Measurements from ENCODE around the gene OR52B2. TPM values are rescaled to one million over a fixed set of nuclear protein-coding genes. Genes with fewer than 3 reads are reported as not detected.

OR52B2 gene
- total RNA-seq, 4 donors from 2014 or later = not detected

- no peak for DNase-seq (ENCODE audit: low spot score in 2 of 2)
- TF ChIP-seq POLR2A (IDR thresholded peaks at IDR 0.05) (no peak), CTCF (IDR thresholded peaks at IDR 0.05) (no peak)
- no peak overlapping the region for H3K4me3 ChIP-seq (ENCODE audit: low read depth, poor library complexity, severe bottlenecking)
- intact Hi-C loops (cut with DNase I; ENCODE audit: low total_unique reads) = no loop called here
- 54 to 71% methylated on average over 2 of the region's 2 CpGs for WGBS, 2 donors
These were observed 31.4 kb upstream of the OR52B2 start for GRCh38 chr11:6201481-6201880.

- no peak for TF ChIP-seq POLR2A (IDR thresholded peaks at IDR 0.05)
- TF ChIP-seq CTCF (IDR thresholded peaks at IDR 0.05) = no peak
- intact Hi-C loops (cut with DNase I; ENCODE audit: low total_unique reads) = no loop called here
- DNase-seq (ENCODE audit: low spot score in 2 of 2) = peak in 1 of 2 donors; percentile 48
- 72 to 78% methylated on average over 4 of the region's 4 CpGs for WGBS, 2 donors
- H3K4me3 ChIP-seq (ENCODE audit: low read depth, poor library complexity, severe bottlenecking) = no peak overlapping the region
These were observed 30.8 kb upstream of the OR52B2 start for GRCh38 chr11:6200975-6201374.

- WGBS, 2 donors = 90 to 96% methylated on average over 3 to 5 of the region's 5 CpGs
These were observed 29.2 kb upstream of the OR52B2 start, which contains the start of gene OR52W1 for GRCh38 chr11:6199174-6199810. TSS of gene OR52W1 (plus strand) at chr11:6199224. CDS start at chr11:6199224, 0 bp downstream.

GRCh38 chr11:6197466-6198200 lies 27.5 kb upstream of the OR52B2 start:
- intact Hi-C loops (cut with DNase I; ENCODE audit: low total_unique reads) = no loop called here
- no peak for DNase-seq (ENCODE audit: low spot score in 2 of 2)
- TF ChIP-seq POLR2A (IDR thresholded peaks at IDR 0.05) = no peak
- TF ChIP-seq CTCF (IDR thresholded peaks at IDR 0.05) = no peak
- WGBS, 2 donors = 52 to 67% methylated on average over 4 of the region's 4 CpGs
- no peak overlapping the region for H3K4me3 ChIP-seq (ENCODE audit: low read depth, poor library complexity, severe bottlenecking)

More at GRCh38 chr11:6199174-6199810, 29.2 kb upstream of the OR52B2 start, which contains the start of gene OR52W1:
- H3K4me3 ChIP-seq (ENCODE audit: low read depth, poor library complexity, severe bottlenecking) = no peak within 1 kb of the TSS
- intact Hi-C loops (cut with DNase I; ENCODE audit: low total_unique reads) = no loop called here
- TF ChIP-seq CTCF (IDR thresholded peaks at IDR 0.05) (no peak), POLR2A (IDR thresholded peaks at IDR 0.05) (no peak)
- DNase-seq (ENCODE audit: low spot score in 2 of 2) = no peak

- TF ChIP-seq POLR2A (IDR thresholded peaks at IDR 0.05) (no peak), CTCF (IDR thresholded peaks at IDR 0.05) (no peak)
- no peak overlapping the region for H3K4me3 ChIP-seq (ENCODE audit: low read depth, poor library complexity, severe bottlenecking)
- intact Hi-C loops (cut with DNase I; ENCODE audit: low total_unique reads) = no loop called here
- 44 to 49% methylated on average over 4 of the region's 4 CpGs for WGBS, 2 donors
- DNase-seq (ENCODE audit: low spot score in 2 of 2) = no peak
These were observed 26.3 kb upstream of the OR52B2 start for GRCh38 chr11:6196396-6196795.
